ENCODE measurements around the gene PRSS16. TPM values are rescaled to one million over a fixed set of nuclear protein-coding genes. Genes with fewer than 3 reads are reported as not detected.

PRSS16 gene
- total RNA-seq, 6 donors from 2014 or later: 11.9 to 21.0 (median 14.6) TPM

- Histone ChIP-seq H3K9me3 (peaks cover 0 to 9% (median 3%) of the 10 kb centered on the region in 4 donors), H3K4me1 (no peaks in the 10 kb centered on the region), H3K36me3 (no peaks in the 10 kb centered on the region), H3K4me3 (no peak overlapping the region), H3K27me3 (peaks cover 0 to 33% (median 15%) of the 10 kb centered on the region in 4 donors), H3K27ac (no peak overlapping the region)
- DNase-seq: no peak
- TF ChIP-seq, protein P1, sequence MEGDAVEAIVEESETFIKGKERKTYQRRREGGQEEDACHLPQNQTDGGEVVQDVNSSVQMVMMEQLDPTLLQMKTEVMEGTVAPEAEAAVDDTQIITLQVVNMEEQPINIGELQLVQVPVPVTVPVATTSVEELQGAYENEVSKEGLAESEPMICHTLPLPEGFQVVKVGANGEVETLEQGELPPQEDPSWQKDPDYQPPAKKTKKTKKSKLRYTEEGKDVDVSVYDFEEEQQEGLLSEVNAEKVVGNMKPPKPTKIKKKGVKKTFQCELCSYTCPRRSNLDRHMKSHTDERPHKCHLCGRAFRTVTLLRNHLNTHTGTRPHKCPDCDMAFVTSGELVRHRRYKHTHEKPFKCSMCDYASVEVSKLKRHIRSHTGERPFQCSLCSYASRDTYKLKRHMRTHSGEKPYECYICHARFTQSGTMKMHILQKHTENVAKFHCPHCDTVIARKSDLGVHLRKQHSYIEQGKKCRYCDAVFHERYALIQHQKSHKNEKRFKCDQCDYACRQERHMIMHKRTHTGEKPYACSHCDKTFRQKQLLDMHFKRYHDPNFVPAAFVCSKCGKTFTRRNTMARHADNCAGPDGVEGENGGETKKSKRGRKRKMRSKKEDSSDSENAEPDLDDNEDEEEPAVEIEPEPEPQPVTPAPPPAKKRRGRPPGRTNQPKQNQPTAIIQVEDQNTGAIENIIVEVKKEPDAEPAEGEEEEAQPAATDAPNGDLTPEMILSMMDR (IDR thresholded peaks at IDR 0.05): no peak
- TF ChIP-seq POLR2AphosphoS5 (IDR thresholded peaks at IDR 0.05) (no peak), EP300 (IDR thresholded peaks at IDR 0.05) (no peak), POLR2A (IDR thresholded peaks at IDR 0.05) (no peak)
- WGBS, 2 donors: 19 to 32% methylated on average over 7 of the region's 7 CpGs
- no peak for ATAC-seq (ENCODE audit: low FRiP score in 2 of 2)
Observed at GRCh38 chr6:27297484-27297856, 50.0 kb downstream of the PRSS16 start.

- no peak for DNase-seq
- ATAC-seq (ENCODE audit: low FRiP score in 2 of 2): no peak
- TF ChIP-seq, protein P1 (IDR thresholded peaks at IDR 0.05): no peak
- TF ChIP-seq EP300 (IDR thresholded peaks at IDR 0.05) (no peak), POLR2AphosphoS5 (IDR thresholded peaks at IDR 0.05) (no peak), POLR2A (IDR thresholded peaks at IDR 0.05) (no peak)
Observed at GRCh38 chr6:27297857-27298730, 50.6 kb downstream of the PRSS16 start.

GRCh38 chr6:27303613-27304272, 56.2 kb downstream of the PRSS16 start:
- Histone ChIP-seq H3K9me3 (peaks cover 0 to 8% (median 0%) of the 10 kb centered on the region in 4 donors), H3K27ac (no peak overlapping the region), H3K27me3 (peaks cover 0 to 8% (median 3%) of the 10 kb centered on the region in 4 donors), H3K36me3 (no peaks in the 10 kb centered on the region), H3K4me1 (no peaks in the 10 kb centered on the region), H3K4me3 (no peak overlapping the region)
- DNase-seq (no peak), ATAC-seq (ENCODE audit: low FRiP score in 2 of 2) (no peak)
- TF ChIP-seq POLR2A (IDR thresholded peaks at IDR 0.05) (no peak), EP300 (IDR thresholded peaks at IDR 0.05) (no peak), POLR2AphosphoS5 (IDR thresholded peaks at IDR 0.05) (no peak)
- TF ChIP-seq, protein P1 (IDR thresholded peaks at IDR 0.05): no peak
- 40 to 47% methylated on average over 16 of the region's 16 CpGs for WGBS, 2 donors

More at GRCh38 chr6:27297857-27298730, 50.6 kb downstream of the PRSS16 start:
- Histone ChIP-seq H3K36me3 (no peaks in the 10 kb centered on the region), H3K4me1 (no peaks in the 10 kb centered on the region), H3K4me3 (no peak overlapping the region), H3K27ac (no peak overlapping the region), H3K27me3 (peaks cover 0 to 33% (median 15%) of the 10 kb centered on the region in 4 donors), H3K9me3 (peaks cover 0 to 9% (median 4%) of the 10 kb centered on the region in 4 donors)
- 25 to 31% methylated on average over 22 of the region's 22 CpGs for WGBS, 2 donors

Other genes starting within 250 kb of the PRSS16 start
- not detected for gene POM121L2, start 64.6 kb downstream of the PRSS16 start, total RNA-seq
- 1 to 10 TPM in 5 of 6 donors, under 1 TPM in 1; 0.91 to 5.8 (median 2.4) TPM for gene ZNF391, start 141.1 kb downstream of the PRSS16 start, total RNA-seq
- 10 to 100 TPM in 1 of 6 donors, 1 to 10 TPM in 5; 3.9 to 14.4 (median 5.1) TPM for gene ZNF184, start 225.4 kb downstream of the PRSS16 start, total RNA-seq